DOHH2 (cell line): ENCODE measurements around the gene CAMK1G.

ENCODE experiments used
- CTCF ChIP-seq: fragments of 200-600 bp; sonication (generic); IDR thresholded peaks from one replicate; pipeline ENCODE4 v1.5.1; 2014; ENCODE audit warnings: antibody characterized with exemption, mild to moderate bottlenecking, low read depth, low read length; ENCODE audit not compliant: poor library complexity, severe bottlenecking
- EZH2phosphoT487 ChIP-seq: fragments of 200-600 bp; sonication (generic); IDR thresholded peaks from 2 replicates; pipeline ENCODE4 v1.6.1; 2017; ENCODE audit warnings: borderline replicate concordance, mild to moderate bottlenecking, antibody characterized with exemption, low read length, moderate library complexity, mixed read lengths

DNA sequence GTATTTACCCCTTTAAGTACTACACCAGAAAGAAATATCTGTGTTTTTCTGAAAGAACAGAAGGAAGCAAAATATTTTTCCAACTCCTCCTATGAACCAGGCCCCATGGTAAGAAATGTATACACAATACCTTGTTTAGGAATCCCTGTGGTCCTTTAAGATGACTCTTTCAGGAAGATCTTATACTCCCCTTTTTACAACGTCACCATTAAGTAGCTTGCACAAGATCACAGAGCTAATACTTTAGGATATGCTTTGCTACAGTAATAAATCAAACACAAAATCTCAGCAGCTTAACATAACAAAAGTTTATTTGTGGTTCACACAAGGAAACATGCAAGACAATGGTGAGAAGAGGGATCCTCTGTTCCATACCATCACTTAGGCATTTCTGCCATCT is 77.6 kb downstream of the CAMK1G start:
- no peak for TF ChIP-seq CTCF
- TF ChIP-seq EZH2phosphoT487, result no peak
